Measurements from ENCODE around the gene ADGRB3. TPM values are rescaled to one million over a fixed set of nuclear protein-coding genes. Genes with fewer than 3 reads are reported as not detected.
A peak's percentile ranks its signal among the peaks of the same experiment; 100 is the strongest.

The ADGRB3 gene
- total RNA-seq, result not detected

DNA sequence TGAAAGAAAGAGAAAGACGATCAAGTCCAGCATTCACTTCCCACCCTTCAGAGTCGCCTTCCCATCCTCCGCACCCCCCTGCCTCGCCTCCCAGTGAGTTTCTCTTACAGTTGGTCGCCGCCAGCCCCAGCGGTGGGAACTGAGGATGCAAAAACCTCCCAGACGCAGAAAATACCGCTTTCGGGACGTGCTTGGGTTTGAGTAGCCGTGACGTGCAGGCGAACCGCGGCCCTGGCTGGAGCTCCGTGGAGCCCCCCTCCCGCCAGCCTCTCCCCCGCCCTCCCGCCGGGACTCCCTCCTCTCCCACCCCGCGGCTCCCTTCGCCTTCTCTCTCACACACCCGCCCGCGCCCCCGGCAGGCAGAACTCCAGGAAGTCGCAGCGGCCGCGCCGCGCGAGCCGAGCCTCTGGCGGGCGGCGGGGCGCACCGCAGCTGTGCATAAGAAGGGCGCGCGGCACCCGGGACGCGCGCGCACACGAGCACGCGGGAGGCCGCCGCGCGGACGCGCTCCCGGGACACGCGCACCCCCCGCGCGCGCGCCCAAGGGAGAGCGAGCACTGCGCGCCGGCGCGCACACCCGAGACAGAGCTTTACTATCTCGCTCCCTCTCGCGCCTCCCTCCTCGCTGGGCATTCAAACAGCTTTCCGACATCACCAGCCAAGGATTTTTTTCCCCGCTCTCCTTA is at the start of gene ADGRB3:
TSS of gene ADGRB3 (plus strand) at position 557 of the 686 bp plus-strand sequence. CDS start 3,394 bp downstream, outside the sequence.
- H3K27ac Mint-ChIP-seq, result no peak within 1 kb of the TSS
- H3K4me3 Mint-ChIP-seq, result peak within 1 kb of the TSS; percentile 74
- peaks cover 54% of the 10 kb centered on the region for H3K27me3 Mint-ChIP-seq
- H3K36me3 Mint-ChIP-seq (ENCODE audit: low read depth), result peaks cover 3% of the 10 kb centered on the region
- peak; percentile 24 for DNase-seq
- POLR2A ChIA-PET, result no interaction called here
- no peaks in the 10 kb centered on the region for H3K9me3 Mint-ChIP-seq
- CTCF ChIA-PET, result no interaction called here
- peaks cover 18% of the 10 kb centered on the region for H3K4me1 Mint-ChIP-seq

DNA sequence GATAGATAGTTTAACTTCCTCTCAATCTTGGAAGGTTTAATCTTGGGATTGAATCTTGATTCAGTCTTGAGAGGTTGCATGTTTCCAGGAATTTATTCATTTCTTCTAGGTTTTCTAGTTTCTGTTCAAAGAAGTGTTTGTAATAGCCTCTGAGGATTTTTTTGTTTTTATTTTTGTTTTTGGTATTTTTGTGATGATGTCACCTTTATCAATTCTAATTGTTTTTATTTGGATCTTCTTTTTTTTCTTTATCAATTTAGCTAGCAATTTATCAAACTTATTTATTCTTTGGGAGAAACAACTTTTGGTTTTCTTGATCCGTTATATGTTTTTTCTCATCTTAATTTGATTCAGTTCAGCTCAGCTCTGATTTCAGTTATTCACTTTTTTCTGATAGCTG is 41.5 kb upstream of the ADGRB3 start:
- Mint-ChIP-seq H3K4me1 (no peaks in the 10 kb centered on the region), H3K27me3 (no peaks in the 10 kb centered on the region), H3K36me3 (ENCODE audit: low read depth) (no peaks in the 10 kb centered on the region), H3K4me3 (no peak overlapping the region), H3K27ac (no peak overlapping the region), H3K9me3 (peaks cover 5% of the 10 kb centered on the region)
- DNase-seq, result no peak
- ChIA-PET CTCF (no interaction called here), POLR2A (no interaction called here)

DNA sequence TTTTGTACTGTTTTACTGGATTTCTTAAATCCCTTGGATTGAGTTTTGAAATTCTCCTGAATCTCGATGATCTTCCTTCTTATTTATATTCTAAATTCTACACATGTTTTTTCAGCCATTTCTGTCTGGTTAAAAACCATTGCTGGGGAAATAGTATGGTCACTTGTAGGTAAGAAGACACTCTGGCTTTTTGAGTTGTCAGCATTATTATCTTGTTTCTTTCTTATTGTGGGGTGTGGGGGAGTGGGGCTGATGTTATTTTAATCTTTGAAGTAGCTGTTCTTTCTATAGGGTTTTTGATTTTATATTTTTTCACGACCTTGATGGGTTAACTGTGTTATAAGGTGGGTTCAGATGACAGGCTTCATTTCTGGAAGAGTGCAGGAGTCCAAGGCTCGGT is 37.4 kb upstream of the ADGRB3 start:
- no peak overlapping the region for H3K4me3 Mint-ChIP-seq

DNA sequence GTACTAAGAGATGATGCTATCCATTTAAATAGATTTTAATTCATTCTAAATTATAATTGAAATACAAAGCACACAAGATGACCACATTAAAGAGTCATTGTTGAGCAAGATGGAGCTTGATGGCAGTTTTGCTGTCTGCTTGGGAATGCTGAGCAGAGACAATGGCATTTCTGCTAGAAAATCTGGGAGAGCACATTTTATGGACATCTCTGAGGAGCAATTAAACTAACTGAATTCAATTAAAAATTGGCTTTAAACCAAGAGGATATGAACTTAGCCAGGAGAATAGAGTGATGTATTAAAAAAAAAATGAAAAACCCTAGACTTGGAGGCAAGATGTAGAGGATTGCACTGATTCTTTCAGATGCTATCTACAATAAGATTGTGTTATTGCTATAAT is 19.1 kb upstream of the ADGRB3 start:
- H3K27ac Mint-ChIP-seq, result no peak overlapping the region
- POLR2A ChIA-PET, result no interaction called here
- no peak overlapping the region for H3K4me3 Mint-ChIP-seq
- no peaks in the 10 kb centered on the region for H3K4me1 Mint-ChIP-seq
- H3K27me3 Mint-ChIP-seq, result no peaks in the 10 kb centered on the region
- H3K36me3 Mint-ChIP-seq (ENCODE audit: low read depth), result no peaks in the 10 kb centered on the region
- no peaks in the 10 kb centered on the region for H3K9me3 Mint-ChIP-seq
- CTCF ChIA-PET, result no interaction called here
- DNase-seq, result no peak

More for the DNA sequence above, 37.4 kb upstream of the ADGRB3 start:
- H3K36me3 Mint-ChIP-seq (ENCODE audit: low read depth), result no peaks in the 10 kb centered on the region
- DNase-seq, result no peak
- peaks cover 7% of the 10 kb centered on the region for H3K9me3 Mint-ChIP-seq
- POLR2A ChIA-PET, result no interaction called here
- no peaks in the 10 kb centered on the region for H3K27me3 Mint-ChIP-seq
- CTCF ChIA-PET, result interaction anchor here (1.3 kb wide), 1 partner anchor 8 kb away, joined by 3 read pairs; no protein-coding TSS in a partner anchor
- no peaks in the 10 kb centered on the region for H3K4me1 Mint-ChIP-seq
- no peak overlapping the region for H3K27ac Mint-ChIP-seq

DNA sequence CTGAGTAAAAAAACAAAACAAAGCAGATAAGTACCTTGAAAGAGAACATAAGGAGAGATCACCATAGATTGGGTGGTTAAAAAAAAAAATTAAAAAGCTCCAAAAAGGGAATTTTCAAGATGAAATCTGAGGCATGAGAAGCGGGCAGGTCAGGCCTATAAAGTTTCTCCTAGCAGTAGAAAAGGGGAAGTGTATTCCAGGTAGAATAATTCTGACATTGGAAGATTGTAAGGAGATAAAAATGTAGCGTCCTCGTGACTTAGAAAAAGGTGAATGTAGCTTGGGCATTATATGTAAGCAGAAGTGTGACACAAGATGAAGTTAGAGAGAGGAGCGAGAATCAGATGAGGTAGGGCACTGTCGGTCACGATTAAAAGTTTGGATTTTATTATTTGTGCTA is 9.1 kb upstream of the ADGRB3 start:
- ChIA-PET POLR2A (no interaction called here), CTCF (no interaction called here)
- H3K4me1 Mint-ChIP-seq, result no peaks in the 10 kb centered on the region
- H3K36me3 Mint-ChIP-seq (ENCODE audit: low read depth), result no peaks in the 10 kb centered on the region
- H3K27ac Mint-ChIP-seq, result no peak overlapping the region
- H3K4me3 Mint-ChIP-seq, result no peak overlapping the region
- DNase-seq, result no peak
- H3K9me3 Mint-ChIP-seq, result no peaks in the 10 kb centered on the region
- H3K27me3 Mint-ChIP-seq, result no peaks in the 10 kb centered on the region

DNA sequence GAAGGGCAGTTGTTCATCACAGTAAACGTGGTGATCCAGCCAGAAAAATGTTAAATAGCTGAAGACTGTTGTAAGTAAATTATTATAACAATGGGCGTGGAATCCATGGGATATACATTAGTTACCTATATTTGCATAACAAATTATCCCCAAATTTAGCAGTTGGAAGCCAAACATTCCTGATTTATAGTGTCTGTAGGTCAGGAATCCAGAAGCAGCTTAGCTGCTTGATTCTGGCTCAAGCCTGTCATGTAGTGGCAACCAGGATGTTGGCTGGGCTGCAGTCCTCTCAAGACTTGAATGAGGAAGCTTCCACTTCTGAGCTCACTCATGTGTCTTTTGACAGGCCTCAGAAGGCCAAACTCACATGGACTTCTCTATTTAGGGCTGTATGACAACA is 6.9 kb upstream of the ADGRB3 start:
- no peak for DNase-seq
- H3K27me3 Mint-ChIP-seq, result peaks cover 10% of the 10 kb centered on the region
- no peak overlapping the region for H3K27ac Mint-ChIP-seq
- no peaks in the 10 kb centered on the region for H3K9me3 Mint-ChIP-seq
- no peak overlapping the region for H3K4me3 Mint-ChIP-seq
- ChIA-PET POLR2A (no interaction called here), CTCF (no interaction called here)
- H3K36me3 Mint-ChIP-seq (ENCODE audit: low read depth), result no peaks in the 10 kb centered on the region
- H3K4me1 Mint-ChIP-seq, result no peaks in the 10 kb centered on the region

DNA sequence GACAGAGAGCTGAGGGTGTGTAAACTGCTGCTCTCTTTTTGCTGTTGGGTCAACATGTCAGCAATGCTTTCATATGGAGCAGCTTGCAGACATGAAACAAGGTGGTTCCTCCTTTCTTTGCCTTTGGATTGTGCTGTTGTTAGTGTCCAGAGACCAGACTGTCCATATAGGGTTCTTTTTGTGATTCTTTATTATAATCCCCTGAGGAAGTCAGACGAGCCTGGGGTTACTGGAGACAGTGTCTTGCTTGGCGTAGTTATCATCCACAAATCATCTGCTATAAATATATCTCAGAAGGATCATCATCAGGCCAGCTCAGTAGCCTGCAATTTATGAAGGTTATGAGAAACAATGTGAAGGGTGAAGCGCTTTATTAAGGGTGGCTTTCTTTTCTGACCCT is 2.3 kb upstream of the ADGRB3 start:
- CTCF ChIA-PET, result no interaction called here
- POLR2A ChIA-PET, result no interaction called here
- H3K4me1 Mint-ChIP-seq, result peaks cover 18% of the 10 kb centered on the region
- no peak overlapping the region for H3K27ac Mint-ChIP-seq
- H3K27me3 Mint-ChIP-seq, result peaks cover 45% of the 10 kb centered on the region
- no peaks in the 10 kb centered on the region for H3K9me3 Mint-ChIP-seq
- no peak overlapping the region for H3K4me3 Mint-ChIP-seq
- no peak for DNase-seq
- H3K36me3 Mint-ChIP-seq (ENCODE audit: low read depth), result peaks cover 3% of the 10 kb centered on the region

DNA sequence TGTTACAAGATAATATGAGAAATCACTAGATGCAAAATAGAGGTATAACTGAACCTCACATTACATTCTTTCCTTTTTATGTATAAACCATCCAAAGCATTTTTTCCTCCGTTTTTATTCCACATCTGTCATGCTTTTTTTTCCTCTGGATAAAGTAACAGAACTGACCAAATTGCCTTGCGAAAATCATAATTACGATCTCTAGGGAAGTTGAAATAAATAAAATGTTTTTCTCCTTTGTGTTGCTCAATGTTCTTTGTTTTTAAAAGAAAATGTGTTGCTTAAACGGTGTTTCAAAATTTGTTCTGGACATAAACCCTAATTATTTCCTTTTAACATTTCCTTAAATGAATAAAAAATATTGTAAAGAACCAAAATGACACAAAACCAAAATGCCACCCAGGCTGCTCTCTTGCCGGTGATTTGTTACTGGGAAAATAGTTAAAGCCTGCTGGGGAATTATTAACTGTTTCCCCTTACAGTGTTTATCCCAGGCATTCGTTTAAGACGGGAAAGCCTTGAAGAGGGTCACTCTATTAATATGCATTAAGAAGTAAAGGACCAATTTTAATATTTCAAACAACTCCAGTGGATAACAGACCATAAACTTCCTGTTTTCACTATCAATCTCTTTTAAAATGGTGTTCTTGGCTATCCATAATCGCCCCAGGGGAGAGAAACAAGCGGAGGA is 1.7 kb upstream of the ADGRB3 start:
- Mint-ChIP-seq H3K27ac (no peak overlapping the region), H3K36me3 (ENCODE audit: low read depth) (peaks cover 3% of the 10 kb centered on the region), H3K27me3 (peaks cover 49% of the 10 kb centered on the region), H3K4me3 (no peak overlapping the region), H3K4me1 (peaks cover 18% of the 10 kb centered on the region), H3K9me3 (no peaks in the 10 kb centered on the region)
- no peak for DNase-seq
- ChIA-PET POLR2A (no interaction called here), CTCF (no interaction called here)

DNA sequence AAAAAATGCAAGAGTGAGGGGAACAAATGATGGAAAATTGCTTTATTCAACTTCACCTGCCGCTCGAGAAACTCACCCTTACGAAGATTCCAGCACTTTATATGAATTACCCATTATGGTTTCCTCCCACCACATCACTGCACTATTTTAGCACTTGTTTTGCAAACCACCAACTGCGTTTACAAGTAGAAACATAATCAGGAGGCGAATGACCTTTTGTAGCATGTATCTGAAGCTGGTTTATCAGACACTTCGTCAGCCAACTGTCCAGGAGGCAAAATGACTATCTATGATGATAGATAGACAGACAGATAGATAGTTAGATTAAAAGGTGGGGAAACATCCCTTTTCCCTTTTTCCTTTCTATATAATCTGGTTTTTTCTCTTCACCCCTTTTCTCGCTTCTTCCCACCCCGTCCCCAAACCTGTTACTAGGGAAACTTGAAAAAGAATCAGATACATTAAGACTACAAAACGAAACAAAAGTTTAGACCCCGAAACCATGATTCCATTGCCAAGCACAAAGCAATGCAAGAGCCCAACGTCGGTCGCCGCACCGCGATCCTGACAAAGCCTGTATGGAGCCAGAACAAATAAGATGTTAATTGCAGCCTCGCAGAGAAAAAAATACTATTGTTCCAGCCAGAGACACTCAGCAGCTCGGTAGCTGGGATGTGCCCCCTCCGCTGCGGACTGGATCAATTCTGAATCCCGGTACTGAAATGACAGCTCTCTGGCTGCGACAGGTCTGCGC is 933 bp upstream of the ADGRB3 start:
- DNase-seq, result no peak
- Mint-ChIP-seq H3K36me3 (ENCODE audit: low read depth) (peaks cover 3% of the 10 kb centered on the region), H3K27ac (no peak overlapping the region), H3K4me3 (peak overlapping the region; percentile 60), H3K4me1 (peaks cover 18% of the 10 kb centered on the region), H3K9me3 (no peaks in the 10 kb centered on the region), H3K27me3 (peaks cover 49% of the 10 kb centered on the region)
- CTCF ChIA-PET, result no interaction called here
- POLR2A ChIA-PET, result no interaction called here

DNA sequence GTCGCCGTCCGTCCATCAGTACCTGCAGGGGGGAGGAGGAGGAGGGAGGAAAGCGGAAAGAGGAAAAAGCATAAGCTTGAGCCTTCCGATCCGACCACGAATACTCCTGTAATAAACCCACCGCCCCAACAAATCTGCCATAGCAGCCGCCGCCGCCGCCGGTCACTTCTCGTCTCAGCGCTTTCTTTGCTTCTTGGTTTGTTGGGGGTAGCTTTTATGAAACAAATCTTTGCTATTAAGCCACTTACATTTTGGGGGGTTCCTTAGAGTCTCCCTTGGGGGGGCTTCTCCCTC is 277 bp downstream of the ADGRB3 start:
- Mint-ChIP-seq H3K27me3 (peaks cover 54% of the 10 kb centered on the region), H3K4me1 (peaks cover 18% of the 10 kb centered on the region), H3K9me3 (no peaks in the 10 kb centered on the region), H3K36me3 (ENCODE audit: low read depth) (peaks cover 3% of the 10 kb centered on the region), H3K4me3 (peak overlapping the region; percentile 74), H3K27ac (no peak overlapping the region)
- DNase-seq, result no peak
- ChIA-PET POLR2A (no interaction called here), CTCF (no interaction called here)

DNA sequence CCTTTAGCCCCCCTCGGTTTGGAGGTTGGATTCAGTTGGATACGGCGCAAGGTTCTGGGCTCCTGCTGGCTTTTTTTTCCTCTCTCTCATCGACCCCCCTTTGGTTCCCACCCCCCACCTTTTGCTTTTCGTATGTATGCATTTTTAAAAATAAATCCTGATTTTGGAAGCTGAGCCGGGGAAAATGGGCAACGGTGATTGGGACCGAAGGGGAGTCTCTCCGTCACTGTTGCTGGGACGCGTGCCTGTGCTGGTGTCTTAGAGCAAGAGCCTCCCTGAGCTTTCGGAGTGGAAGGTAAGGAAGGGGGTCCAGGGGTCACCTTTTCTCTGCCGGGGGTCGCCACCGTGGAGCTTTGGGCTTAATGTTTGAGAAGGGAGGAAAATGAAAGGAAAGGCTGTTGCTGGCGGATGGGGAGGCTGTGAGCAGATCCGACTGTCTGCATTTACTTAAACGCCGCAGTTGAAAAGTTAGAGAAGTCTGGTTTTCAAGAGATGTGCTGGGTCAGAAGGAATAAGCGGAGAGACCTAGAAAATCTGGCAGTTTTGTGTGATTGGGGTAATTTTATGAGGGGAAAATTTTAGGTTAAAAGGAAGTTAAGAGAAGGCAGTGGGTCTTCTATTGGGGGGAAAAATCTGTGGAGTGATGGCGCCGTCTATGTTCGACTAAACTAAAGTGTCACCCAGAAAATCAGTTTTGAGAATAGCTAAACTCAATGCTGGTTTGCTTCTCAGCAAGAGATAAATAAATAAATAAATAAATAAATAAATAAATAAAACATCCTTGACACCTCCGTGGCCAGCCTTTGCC is 828 bp downstream of the ADGRB3 start:
- POLR2A ChIA-PET, result no interaction called here
- Mint-ChIP-seq H3K27ac (no peak overlapping the region), H3K4me3 (peak overlapping the region; percentile 74), H3K36me3 (ENCODE audit: low read depth) (peaks cover 3% of the 10 kb centered on the region), H3K4me1 (peaks cover 18% of the 10 kb centered on the region), H3K27me3 (peaks cover 58% of the 10 kb centered on the region), H3K9me3 (no peaks in the 10 kb centered on the region)
- CTCF ChIA-PET, result interaction anchor here (1.2 kb wide), 1 partner anchor 9 kb away, joined by 3 read pairs; no protein-coding TSS in a partner anchor
- no peak for DNase-seq

DNA sequence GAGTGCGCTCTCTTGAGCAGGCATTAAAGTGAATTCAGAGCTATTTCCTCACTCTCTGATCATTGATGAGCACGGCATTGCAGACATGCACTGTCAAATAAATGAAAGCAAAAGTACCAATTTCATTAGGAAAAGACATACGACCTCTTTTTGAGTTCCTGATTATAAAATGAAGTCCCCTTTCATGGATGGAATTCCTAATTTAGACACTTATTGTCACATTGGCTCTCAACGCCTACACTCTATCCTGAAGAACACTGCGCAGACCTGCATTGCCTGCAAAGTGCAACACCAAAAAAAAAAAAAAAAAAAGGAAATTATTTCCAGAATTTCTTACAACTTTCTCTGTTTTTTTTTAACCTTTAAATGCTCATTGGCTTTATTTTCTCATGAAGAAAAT is 1.6 kb downstream of the ADGRB3 start:
- DNase-seq, result no peak
- Mint-ChIP-seq H3K36me3 (ENCODE audit: low read depth) (peaks cover 3% of the 10 kb centered on the region), H3K4me3 (no peak overlapping the region), H3K27me3 (peaks cover 59% of the 10 kb centered on the region), H3K27ac (no peak overlapping the region), H3K4me1 (peaks cover 18% of the 10 kb centered on the region), H3K9me3 (no peaks in the 10 kb centered on the region)
- POLR2A ChIA-PET, result no interaction called here
- CTCF ChIA-PET, result interaction anchor here (0.6 to 1.2 kb wide), 2 partner anchors 9 to 454 kb away, joined by 3 read pairs; no protein-coding TSS in a partner anchor

DNA sequence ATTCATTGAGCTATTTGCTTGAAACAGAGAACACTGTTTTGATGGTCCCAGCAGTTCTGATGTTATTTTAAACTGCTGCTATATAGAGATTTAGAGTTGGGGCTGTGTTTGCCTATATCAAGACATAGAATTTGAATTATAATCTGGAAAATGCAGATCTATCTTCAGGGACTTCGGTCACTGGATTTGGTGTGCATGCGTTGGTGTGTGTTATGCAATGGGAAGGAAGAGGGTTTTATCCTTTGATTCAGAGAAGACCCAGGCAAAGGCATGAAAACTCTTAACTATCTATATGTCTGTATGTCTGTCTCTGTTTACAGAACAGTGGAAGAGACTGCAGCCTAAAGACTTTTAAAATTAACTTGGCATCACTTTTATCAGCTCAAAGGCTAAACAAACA is 2.0 kb downstream of the ADGRB3 start:
- Mint-ChIP-seq H3K27me3 (peaks cover 56% of the 10 kb centered on the region), H3K27ac (no peak overlapping the region), H3K4me1 (peaks cover 18% of the 10 kb centered on the region), H3K4me3 (no peak overlapping the region), H3K9me3 (no peaks in the 10 kb centered on the region), H3K36me3 (ENCODE audit: low read depth) (peaks cover 3% of the 10 kb centered on the region)
- ChIA-PET POLR2A (no interaction called here), CTCF (interaction anchor here (0.6 to 1.2 kb wide), 3 partner anchors 8 to 1798 kb away, joined by 3 to 6 read pairs (median 3); no protein-coding TSS in a partner anchor)
- no peak for DNase-seq
